ENCODE data around the gene PRKAG1.
A peak's percentile ranks its signal among the peaks of the same experiment; 100 is the strongest.

Gene PRKAG1

GRCh38 chr12:49020441-49020840 is 1.9 kb upstream of the PRKAG1 start:
- no peak for TF ChIP-seq CTCF (IDR thresholded peaks at IDR 0.05; ENCODE audit: insufficient read depth, low read length, missing control alignments)
- no peak for DNase-seq (ENCODE audit: low read depth, low spot score)
- POLR2A ChIA-PET: interaction anchor here (1.0 to 1.3 kb wide), 2 partner anchors 13 to 20 kb away, joined by 3 to 4 read pairs; no protein-coding TSS in a partner anchor
- H3K4me3 ChIP-seq (ENCODE audit: low read depth, low read length): no peak overlapping the region
- CTCF ChIA-PET: interaction anchor here (0.6 to 4.0 kb wide), 11 partner anchors 11 to 73 kb away, joined by 3 to 37 read pairs (median 9); no protein-coding TSS in a partner anchor

GRCh38 chr12:49019443-49020324 is 1.1 kb upstream of the PRKAG1 start:
- CTCF ChIA-PET: interaction anchor here (0.6 to 4.0 kb wide), 12 partner anchors 8 to 73 kb away, joined by 3 to 37 read pairs (median 7); no protein-coding TSS in a partner anchor
- TF ChIP-seq CTCF (IDR thresholded peaks at IDR 0.05; ENCODE audit: insufficient read depth, low read length, missing control alignments): peak; percentile 54
- no peak for DNase-seq (ENCODE audit: low read depth, low spot score)
- H3K4me3 ChIP-seq (ENCODE audit: low read depth, low read length): no peak overlapping the region
- POLR2A ChIA-PET: interaction anchor here (1.0 kb wide), 1 partner anchor 20 kb away, joined by 3 read pairs; no protein-coding TSS in a partner anchor

- TF ChIP-seq CTCF (IDR thresholded peaks at IDR 0.05; ENCODE audit: insufficient read depth, low read length, missing control alignments): no peak
- peak overlapping the region; percentile 98 for H3K4me3 ChIP-seq (ENCODE audit: low read depth, low read length)
- POLR2A ChIA-PET: no interaction called here
- CTCF ChIA-PET: interaction anchor here (0.9 to 4.0 kb wide), 5 partner anchors 9 to 28 kb away, joined by 3 to 37 read pairs (median 17); no protein-coding TSS in a partner anchor
- DNase-seq (ENCODE audit: low read depth, low spot score): no peak
These were observed 499 bp upstream of the PRKAG1 start for GRCh38 chr12:49019120-49019430.

- CTCF ChIA-PET: interaction anchor here (0.8 to 15.6 kb wide), 13 partner anchors 8 to 102 kb away, joined by 3 to 303 read pairs (median 4); partner anchors contain the start of gene DDN
- no peak for TF ChIP-seq CTCF (IDR thresholded peaks at IDR 0.05; ENCODE audit: insufficient read depth, low read length, missing control alignments)
These were observed 700 bp downstream of the PRKAG1 start for GRCh38 chr12:49017891-49018260.

GRCh38 chr12:49015196-49015595 is 3.4 kb downstream of the PRKAG1 start:
- TF ChIP-seq CTCF (IDR thresholded peaks at IDR 0.05; ENCODE audit: insufficient read depth, low read length, missing control alignments): no peak
- DNase-seq (ENCODE audit: low read depth, low spot score): no peak
- CTCF ChIA-PET: interaction anchor here (0.6 to 15.6 kb wide), 16 partner anchors 13 to 255 kb away, joined by 3 to 303 read pairs (median 3); partner anchors contain the start of genes ARF3, DDN and DDX23
- POLR2A ChIA-PET: interaction anchor here (1.2 to 1.4 kb wide), 2 partner anchors 15 to 28 kb away, joined by 3 to 7 read pairs; no protein-coding TSS in a partner anchor
- H3K4me3 ChIP-seq (ENCODE audit: low read depth, low read length): no peak overlapping the region

More at GRCh38 chr12:49017891-49018260, 700 bp downstream of the PRKAG1 start:
- no peak for DNase-seq (ENCODE audit: low read depth, low spot score)
- POLR2A ChIA-PET: interaction anchor here (0.6 to 1.0 kb wide), 4 partner anchors 13 to 19 kb away, joined by 3 to 4 read pairs (median 3); no protein-coding TSS in a partner anchor
- peak overlapping the region; percentile 98 for H3K4me3 ChIP-seq (ENCODE audit: low read depth, low read length)

- POLR2A ChIA-PET: interaction anchor here (1.2 to 1.4 kb wide), 2 partner anchors 14 to 29 kb away, joined by 3 to 7 read pairs; no protein-coding TSS in a partner anchor
- H3K4me3 ChIP-seq (ENCODE audit: low read depth, low read length): no peak overlapping the region
- no peak for DNase-seq (ENCODE audit: low read depth, low spot score)
- CTCF ChIA-PET: interaction anchor here (0.7 to 15.6 kb wide), 14 partner anchors 9 to 200 kb away, joined by 3 to 303 read pairs (median 4); partner anchors contain the start of genes ARF3, DDN and DDX23
- peak; percentile 33 for TF ChIP-seq CTCF (IDR thresholded peaks at IDR 0.05; ENCODE audit: insufficient read depth, low read length, missing control alignments)
These were observed 4.0 kb downstream of the PRKAG1 start for GRCh38 chr12:49014547-49014946.

Measured in AG04449 (cell line).